ENCODE measurements around the gene CD79A.
A peak's percentile ranks its signal among the peaks of the same experiment; 100 is the strongest.

Gene CD79A

GRCh38 chr19:41876847-41877832 is at the start of gene CD79A:
TSS of gene CD79A (plus strand) at chr19:41877279. CDS start at chr19:41877305, 26 bp downstream.
- peak; percentile 82 for DNase-seq

GRCh38 chr19:41837981-41838708 is 38.9 kb upstream of the CD79A start:
- no peak for DNase-seq

DNA sequence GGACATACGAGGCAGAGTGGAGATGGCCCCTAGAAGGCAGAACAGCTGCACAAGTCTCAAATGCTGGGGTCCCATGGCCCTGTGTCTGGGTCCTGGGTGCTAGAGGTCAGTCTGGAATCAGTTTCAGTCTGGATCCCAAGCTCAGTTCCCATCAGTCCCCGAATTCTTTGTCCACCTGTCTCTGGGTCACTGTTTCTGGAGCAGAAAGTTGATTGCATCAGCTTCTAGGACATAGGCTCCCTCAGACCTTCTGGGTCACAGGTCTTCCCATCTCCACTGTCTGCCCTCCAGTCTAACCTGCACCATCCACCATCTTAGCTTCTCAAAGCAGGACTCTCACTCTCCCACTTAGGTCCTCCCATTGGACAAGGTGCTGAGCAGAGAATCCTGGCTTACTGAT is 37.9 kb upstream of the CD79A start:
- DNase-seq, result no peak

GRCh38 chr19:41843371-41843770 is 33.7 kb upstream of the CD79A start:
- DNase-seq, result no peak

DNA sequence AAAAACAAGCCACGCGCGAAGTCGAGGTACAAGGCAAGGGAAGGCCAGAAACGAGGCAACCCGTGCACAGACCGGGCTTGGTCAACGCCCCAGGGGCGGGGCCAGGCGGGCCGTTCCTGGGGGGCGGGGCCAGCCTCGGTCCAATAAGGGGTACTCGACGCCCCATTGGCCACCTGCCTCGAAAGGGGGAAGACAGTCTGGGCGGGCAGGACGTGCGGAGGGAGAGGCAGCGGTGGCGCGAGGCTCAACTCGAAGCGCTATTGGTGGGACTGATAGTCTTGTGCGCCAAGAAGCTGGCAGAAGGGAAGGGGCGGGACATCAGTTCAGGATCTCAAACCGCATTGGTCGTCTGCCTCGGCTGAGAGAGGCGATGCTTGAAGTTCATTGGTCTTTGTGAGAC is 32.5 kb upstream of the CD79A start, which contains the start of gene LYPD4:
Gene LYPD4 (minus strand): TSS at position 83 of the 400 bp plus-strand sequence. CDS start 5,398 bp downstream, outside the sequence.
- no peak for DNase-seq

GRCh38 chr19:41845001-41845050 is 32.3 kb upstream of the CD79A start, which contains the start of gene DMRTC2:
TSS of gene DMRTC2 (plus strand) at chr19:41845042. CDS start at chr19:41847429, 2,387 bp downstream.
- no peak for DNase-seq

- DNase-seq, result no peak
Observed at GRCh38 chr19:41845051-41845590, 32.0 kb upstream of the CD79A start.

DNA sequence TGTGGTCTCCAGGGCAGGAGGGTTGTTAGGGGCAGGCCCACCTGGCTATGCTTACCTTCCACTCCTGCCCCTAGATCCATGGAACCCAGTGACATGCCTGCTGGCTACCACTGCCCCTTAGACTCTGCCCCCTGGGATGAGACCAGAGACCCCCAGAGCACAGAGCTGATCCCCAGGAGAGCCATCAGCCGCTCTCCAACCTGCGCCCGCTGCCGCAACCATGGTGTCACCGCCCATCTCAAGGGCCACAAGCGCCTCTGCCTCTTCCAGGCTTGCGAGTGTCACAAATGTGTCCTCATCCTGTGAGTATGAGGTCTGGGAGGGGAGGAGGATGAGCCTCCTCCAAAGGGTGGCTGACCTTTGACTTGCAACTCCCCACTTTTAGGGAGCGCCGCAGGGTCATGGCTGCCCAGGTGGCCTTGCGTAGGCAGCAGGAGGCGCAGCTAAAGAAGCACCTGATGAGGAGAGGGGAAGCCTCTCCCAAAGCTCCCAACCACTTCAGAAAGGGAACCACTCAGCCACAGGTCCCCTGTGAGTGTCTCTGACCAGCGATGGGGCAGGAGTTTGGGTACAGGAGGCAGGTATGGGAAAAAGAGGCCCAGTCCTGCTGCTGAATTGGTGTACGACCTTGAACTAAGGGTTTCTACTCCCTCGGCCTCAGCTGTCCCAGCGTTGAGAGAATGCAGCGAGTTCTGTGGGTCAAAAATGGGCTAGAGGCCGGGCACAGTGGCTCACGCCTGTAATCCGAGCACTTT is 29.6 kb upstream of the CD79A start:
- DNase-seq, result no peak

DNA sequence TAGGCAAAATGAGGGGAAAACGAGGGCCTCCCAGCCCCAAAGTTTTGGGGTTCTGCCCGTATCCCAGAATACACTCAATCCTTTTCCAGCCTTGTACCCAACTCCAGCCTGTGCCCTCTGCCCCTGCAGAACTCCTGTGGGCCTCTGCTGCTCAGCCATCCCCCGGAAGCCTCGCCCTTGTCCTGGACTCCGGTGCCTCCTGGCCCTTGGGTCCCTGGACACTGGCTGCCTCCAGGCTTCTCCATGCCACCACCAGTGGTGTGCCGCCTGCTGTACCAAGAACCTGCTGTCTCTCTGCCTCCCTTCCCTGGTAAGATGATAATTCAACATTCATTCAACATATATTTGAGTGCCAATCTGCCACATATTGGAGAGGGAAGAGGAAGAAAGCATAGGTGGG is 28.4 kb upstream of the CD79A start:
- DNase-seq, result no peak

GRCh38 chr19:41849067-41849466 is 28.0 kb upstream of the CD79A start:
- no peak for DNase-seq

DNA sequence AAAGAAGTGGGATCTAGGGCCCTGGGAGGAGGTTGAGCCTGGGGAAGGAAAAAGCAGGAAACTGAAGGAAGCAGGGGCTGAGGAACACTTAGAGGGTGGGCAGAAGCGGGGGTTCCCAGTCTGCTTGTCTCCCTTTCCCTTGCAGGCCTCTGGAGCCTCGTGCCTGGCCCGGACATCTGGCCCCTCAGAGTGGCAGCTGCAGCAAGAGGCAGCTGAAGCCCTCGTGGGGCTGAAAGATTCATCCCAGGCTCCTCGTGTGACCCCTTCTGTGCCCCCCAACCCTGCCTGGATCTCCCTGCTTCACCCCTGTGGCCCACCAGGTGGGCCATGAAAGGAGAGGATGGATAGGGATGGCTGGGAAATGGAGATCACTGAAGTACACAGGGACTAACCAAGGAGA is 26.7 kb upstream of the CD79A start:
- no peak for DNase-seq

DNA sequence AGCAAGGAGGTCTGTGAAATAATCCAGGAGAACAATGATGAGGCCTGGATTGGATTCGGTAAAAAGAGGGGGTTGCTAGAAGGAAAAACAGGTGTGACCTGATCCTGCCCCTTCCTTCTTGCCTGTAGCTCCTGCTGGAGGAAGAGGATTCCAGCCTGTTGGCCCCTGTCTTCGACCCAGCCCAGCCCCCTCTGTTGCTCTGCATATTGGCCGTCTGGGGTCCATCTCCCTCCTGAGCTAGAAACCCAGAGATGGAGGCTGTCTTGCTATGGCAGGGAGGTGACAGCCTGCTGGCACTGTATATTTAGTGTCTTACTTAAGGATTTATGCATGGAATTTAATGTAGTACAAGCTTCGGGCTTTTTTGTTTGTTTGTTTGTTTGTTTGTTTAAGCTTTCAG is 25.6 kb upstream of the CD79A start:
- no peak for DNase-seq

GRCh38 chr19:41853344-41853743 is 23.7 kb upstream of the CD79A start:
- no peak for DNase-seq

DNA sequence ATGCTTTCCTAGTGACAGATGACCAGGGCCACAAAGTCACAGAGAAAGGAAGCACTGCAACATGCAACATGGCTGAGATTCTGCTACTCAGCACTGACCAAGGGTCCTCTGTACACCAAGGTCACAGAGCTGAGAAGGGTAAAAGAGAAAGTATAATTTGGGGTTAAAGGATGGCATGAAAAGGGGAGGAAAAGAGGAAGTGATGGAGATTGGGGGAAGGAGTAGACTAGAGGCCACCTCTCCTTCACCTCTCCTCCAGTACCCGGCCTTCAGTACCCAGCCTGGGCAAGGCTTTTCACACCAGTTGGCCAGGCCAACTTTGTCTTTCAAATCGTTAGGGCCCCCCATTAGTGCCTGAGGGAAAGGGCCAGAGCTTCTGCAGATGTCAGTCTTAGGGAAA is 23.3 kb upstream of the CD79A start:
- no peak for DNase-seq

DNA sequence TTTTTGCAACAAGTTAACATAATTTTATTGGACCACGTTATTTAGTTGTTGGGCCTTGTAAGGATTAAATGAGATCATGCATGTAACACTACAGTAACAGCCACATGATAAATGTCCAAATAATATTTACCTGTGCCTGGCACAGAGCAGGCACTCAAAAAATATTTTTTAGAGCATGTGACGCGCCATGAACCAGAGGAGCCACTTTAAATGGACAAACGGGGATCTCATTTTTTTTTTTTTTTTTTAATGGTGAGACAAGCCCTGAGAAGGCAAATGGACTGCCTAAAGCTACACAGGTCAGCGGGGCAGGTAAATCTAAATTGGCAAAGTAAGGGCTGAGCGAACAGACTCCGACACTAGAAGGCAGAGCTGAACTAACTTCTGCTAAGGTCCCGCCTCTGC is 17.9 kb upstream of the CD79A start:
- DNase-seq, result no peak

GRCh38 chr19:41859618-41860418 is 17.3 kb upstream of the CD79A start, which contains the start of gene RPS19:
TSS of gene RPS19 (plus strand) at chr19:41860255. CDS start at chr19:41860775, 520 bp downstream.
- peak; percentile 99 for DNase-seq

DNA sequence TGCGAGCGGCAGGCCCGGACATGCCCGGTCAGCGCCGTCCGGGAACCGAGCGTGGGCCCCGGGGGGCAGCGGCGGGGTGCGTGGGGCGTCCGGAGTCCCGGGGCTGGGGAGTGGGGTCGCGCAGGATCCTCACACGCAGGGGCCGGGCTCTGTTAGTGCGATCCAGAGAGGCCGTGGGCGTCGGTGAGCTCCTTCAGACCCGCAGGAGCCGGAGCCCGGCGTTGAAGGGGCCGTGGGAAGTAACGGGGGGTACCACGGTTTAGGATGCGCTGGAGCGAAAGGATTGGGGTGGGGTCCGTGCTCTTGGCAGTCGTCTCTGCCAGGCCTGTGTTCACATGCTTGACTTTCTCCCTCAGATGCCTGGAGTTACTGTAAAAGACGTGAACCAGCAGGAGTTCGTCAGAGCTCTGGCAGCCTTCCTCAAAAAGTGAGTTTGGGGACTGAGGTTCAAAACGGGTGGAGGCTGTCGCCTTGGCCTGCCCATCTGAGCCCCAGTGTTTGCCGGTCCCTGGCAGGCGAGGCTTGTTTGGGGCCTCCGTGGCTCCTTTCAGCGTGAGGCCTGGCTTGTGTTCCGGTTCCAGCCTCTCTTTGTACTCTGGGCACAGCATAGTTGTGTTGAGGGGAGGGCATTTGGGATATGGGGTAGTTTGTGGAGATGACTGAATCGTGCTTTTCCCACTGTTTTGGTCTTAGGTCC is 16.5 kb upstream of the CD79A start:
- DNase-seq, result no peak

GRCh38 chr19:41861116-41861768 is 15.8 kb upstream of the CD79A start:
- no peak for DNase-seq

- no peak for DNase-seq
Observed at GRCh38 chr19:41861846-41862245, 15.2 kb upstream of the CD79A start.

DNA sequence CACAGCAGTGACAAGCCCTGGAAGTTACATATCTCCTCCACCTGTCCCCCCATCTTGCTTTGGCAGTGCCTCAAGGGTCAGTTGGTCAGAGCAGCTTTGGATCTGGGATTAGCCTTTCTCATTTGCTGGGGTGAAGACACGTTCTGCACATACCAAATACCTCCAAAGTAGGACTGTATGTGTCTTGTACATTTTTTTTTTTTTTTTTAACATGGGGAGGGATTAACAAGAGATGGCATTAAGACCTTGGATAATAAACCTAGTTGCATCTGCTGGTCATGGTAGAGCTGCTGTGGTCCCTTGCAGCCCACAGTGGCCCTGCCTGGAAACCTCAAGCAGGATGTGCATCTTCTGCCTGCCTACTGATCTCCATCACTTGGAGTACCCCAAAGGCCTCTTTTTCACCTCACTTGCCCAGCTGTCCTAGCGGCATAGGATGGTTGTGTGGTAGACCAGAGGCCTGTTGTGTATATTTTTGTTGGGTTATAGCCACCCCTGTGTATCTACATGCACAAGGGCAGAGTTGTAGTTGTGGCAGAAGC is 14.6 kb upstream of the CD79A start:
- no peak for DNase-seq

All from GDM1 (cell line).